Tibial nerve (tissue), 4 donors: ENCODE measurements around the gene H6PD.

Experiments used
- CTCF ChIP-seq, 5 experiments: fragments of 200-600 bp in 3 of 5; fragments of 450-650 bp in 2 of 5; sonication (generic) in 3 of 5; IDR thresholded peaks; one replicate each; pipeline ENCODE4 v1.5.1; 2016 to 2019; ENCODE audit warnings: antibody characterized with exemption in 5 of 5, mild to moderate bottlenecking in 3 of 5, moderate library complexity in 2 of 5
- EP300 ChIP-seq, 2 donors: sonication (generic); formaldehyde crosslinking; IDR thresholded peaks; one replicate each; pipeline ENCODE4 v1.6.1; 2017; ENCODE audit warnings: antibody characterized with exemption in 2 of 2, mild to moderate bottlenecking in 1 of 2
- POLR2A ChIP-seq, 2 donors: fragments of 450-650 bp; IDR thresholded peaks; one replicate each; pipeline ENCODE4 v1.6.1; 2017; ENCODE audit warnings: antibody characterized with exemption in 2 of 2, mild to moderate bottlenecking in 2 of 2, moderate library complexity in 2 of 2

GRCh38 chr1:9204156-9204720 is 30.3 kb upstream of the H6PD start:
- TF ChIP-seq CTCF (IDR thresholded peaks at IDR 0.05) (no peak), EP300 (IDR thresholded peaks at IDR 0.05) (no peak), POLR2A (IDR thresholded peaks at IDR 0.05) (no peak)
